GM19023 (cell line): Measurements from ENCODE around the gene MACF1.

Source experiments
- ATAC-seq: cut with Tn5 transposase; IDR thresholded peaks from one replicate; pipeline ENCODE4 v1.9.1; 2021; ENCODE audit warnings: mild to moderate bottlenecking, moderate library complexity; ENCODE audit not compliant: unreplicated experiment

Gene MACF1

GRCh38 chr1:39293375-39294070 lies 89.0 kb downstream of the MACF1 start:
- no peak for ATAC-seq

GRCh38 chr1:39294531-39294930 lies 90.0 kb downstream of the MACF1 start:
- no peak for ATAC-seq

GRCh38 chr1:39295901-39296300 lies 91.4 kb downstream of the MACF1 start:
- no peak for ATAC-seq

GRCh38 chr1:39297551-39297950 lies 93.1 kb downstream of the MACF1 start:
- ATAC-seq, result no peak

GRCh38 chr1:39301606-39302005 lies 97.1 kb downstream of the MACF1 start:
- ATAC-seq, result no peak

GRCh38 chr1:39305555-39305954 lies 101.1 kb downstream of the MACF1 start:
- ATAC-seq, result no peak

- no peak for ATAC-seq
Observed at GRCh38 chr1:39310015-39310414, 105.5 kb downstream of the MACF1 start.

- no peak for ATAC-seq
Observed at GRCh38 chr1:39310691-39311090, 106.2 kb downstream of the MACF1 start.

- ATAC-seq, result no peak
Observed at GRCh38 chr1:39317111-39317510, 112.6 kb downstream of the MACF1 start.

- ATAC-seq, result no peak
Observed at GRCh38 chr1:39317910-39318633, 113.6 kb downstream of the MACF1 start.

- ATAC-seq, result no peak
Observed at GRCh38 chr1:39321979-39322378, 117.5 kb downstream of the MACF1 start.

- ATAC-seq, result no peak
Observed at GRCh38 chr1:39322431-39322830, 117.9 kb downstream of the MACF1 start.

- ATAC-seq, result no peak
Observed at GRCh38 chr1:39324888-39325287, 120.4 kb downstream of the MACF1 start.

- ATAC-seq, result no peak
Observed at GRCh38 chr1:39326836-39327235, 122.3 kb downstream of the MACF1 start.

GRCh38 chr1:39328095-39328494 lies 123.6 kb downstream of the MACF1 start:
- no peak for ATAC-seq

GRCh38 chr1:39328586-39329121 lies 124.2 kb downstream of the MACF1 start:
- no peak for ATAC-seq

GRCh38 chr1:39331647-39332046 lies 127.2 kb downstream of the MACF1 start:
- no peak for ATAC-seq

GRCh38 chr1:39332291-39332690 lies 127.8 kb downstream of the MACF1 start:
- ATAC-seq, result no peak

GRCh38 chr1:39332828-39333227 lies 128.3 kb downstream of the MACF1 start:
- no peak for ATAC-seq

- no peak for ATAC-seq
Observed at GRCh38 chr1:39333296-39333695, 128.8 kb downstream of the MACF1 start.

GRCh38 chr1:39335216-39335615 lies 130.7 kb downstream of the MACF1 start:
- no peak for ATAC-seq

- no peak for ATAC-seq
Observed at GRCh38 chr1:39337067-39337466, 132.6 kb downstream of the MACF1 start.
